Effector CD4-positive, alpha-beta T cell (primary cell): ENCODE results near the gene KAT6B.
"Not testable (repeated sequence)": the region's sequence is repeated elsewhere in the genome, so short reads cannot be mapped to it uniquely, and the experiment has no call there.

ENCODE experiments used
- DNase-seq: peaks from one replicate; pipeline ENCODE4 v3.0.0-alpha.2; 2020

Gene KAT6B

GRCh38 chr10:74863551-74863950 is 37.2 kb downstream of the KAT6B start:
- DNase-seq, result no peak

GRCh38 chr10:74867351-74867750 is 41.0 kb downstream of the KAT6B start:
- no peak for DNase-seq

DNA sequence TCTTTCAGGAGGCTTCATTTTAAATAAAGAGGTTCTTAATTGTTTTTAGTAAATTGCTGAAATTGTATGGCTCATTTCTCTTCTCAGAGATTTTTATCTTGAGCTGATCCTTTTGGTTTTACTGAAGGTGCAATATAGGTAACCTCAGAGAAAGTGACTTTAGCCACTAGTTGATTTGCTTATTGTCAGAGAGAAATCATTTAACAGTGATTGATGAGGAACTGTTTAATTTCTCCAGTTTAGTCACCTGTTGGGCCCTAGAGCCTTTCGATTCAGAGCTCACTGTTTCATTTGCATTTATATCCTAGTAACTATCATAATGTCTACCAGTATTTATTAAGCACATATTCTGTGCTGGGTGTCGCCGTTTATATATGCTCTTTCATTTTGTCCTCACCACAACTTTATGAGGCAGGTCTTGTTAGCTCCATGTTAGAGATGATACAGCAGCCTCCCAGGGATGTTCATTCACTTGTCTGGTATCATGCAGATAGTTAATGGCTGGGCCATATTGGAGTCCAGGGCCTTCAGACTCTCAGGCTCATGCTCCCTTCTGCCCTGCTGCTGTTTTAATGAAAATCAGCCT is 42.1 kb downstream of the KAT6B start:
- no peak for DNase-seq

DNA sequence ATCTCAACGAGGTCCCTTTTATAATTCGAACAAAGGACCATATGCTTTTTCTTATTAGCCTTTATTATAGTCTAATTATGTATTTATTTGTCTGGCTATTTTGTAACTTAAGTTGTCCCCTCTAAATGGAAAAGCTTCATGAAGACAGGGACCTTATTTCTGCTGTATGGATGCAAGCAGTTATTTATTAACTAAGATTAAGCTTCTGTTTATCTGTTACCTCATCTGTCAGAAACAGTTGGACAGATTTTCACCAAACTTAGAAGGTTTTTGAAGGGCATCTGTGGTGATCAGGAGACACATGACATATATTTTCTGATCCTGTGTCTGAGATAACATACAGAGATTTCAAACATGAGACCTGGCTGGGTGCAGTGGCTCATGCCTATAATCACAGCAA is 43.2 kb downstream of the KAT6B start:
- no peak for DNase-seq

DNA sequence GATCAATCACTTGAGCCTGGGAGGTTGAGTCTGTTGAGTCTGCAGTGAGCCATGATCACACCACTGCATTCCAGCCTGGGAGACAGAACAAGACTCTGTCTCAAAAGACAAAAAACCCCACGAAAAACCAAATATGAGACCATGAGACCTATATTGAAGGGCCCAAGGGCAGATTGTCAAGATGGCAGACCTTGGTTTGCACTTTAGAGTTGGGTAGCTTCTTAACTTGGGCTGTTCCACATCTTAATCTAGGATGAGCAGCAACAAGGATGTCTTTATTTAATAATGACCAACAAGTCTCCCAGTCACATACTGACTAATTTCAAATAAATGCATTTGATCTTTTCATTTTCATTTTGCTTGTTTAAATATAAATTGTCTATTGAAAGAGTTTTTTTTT is 43.8 kb downstream of the KAT6B start:
- DNase-seq, result no peak

DNA sequence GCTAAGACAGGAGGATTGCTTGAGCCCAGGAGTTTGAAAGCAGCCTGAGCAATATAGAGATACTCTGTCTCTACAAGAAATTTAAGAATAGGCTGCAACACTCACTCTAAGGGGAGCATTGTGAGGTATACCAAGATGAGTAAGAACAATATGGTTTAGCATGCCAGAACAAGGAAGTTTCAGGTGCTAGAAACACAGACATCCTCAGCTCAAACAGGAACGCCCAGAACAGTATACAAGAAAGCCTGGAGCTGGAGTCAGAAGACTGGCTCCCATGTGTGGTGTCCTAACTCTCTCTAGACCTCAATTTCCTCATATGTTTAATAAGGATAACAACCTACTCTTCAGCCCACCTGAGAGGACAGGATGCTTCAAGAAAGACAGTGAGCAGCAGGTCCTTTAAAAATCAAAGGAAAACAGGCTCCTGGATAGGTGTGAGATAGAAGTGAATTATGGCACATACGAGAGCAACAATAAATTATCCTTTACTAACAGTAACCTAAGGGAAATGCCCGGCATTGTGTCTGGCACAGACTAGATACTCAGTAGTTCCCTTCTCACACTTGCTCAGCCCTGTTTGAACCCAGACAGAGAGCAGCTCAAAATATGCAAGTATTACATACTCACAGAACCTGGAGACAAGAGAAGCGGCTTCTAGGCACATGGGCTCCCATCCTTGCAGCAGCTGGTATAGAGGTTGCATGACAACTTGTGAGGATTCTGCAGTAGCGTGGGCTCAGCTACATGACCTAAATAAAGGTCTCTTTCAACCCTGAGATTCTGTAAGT is 45.4 kb downstream of the KAT6B start:
- no peak for DNase-seq

DNA sequence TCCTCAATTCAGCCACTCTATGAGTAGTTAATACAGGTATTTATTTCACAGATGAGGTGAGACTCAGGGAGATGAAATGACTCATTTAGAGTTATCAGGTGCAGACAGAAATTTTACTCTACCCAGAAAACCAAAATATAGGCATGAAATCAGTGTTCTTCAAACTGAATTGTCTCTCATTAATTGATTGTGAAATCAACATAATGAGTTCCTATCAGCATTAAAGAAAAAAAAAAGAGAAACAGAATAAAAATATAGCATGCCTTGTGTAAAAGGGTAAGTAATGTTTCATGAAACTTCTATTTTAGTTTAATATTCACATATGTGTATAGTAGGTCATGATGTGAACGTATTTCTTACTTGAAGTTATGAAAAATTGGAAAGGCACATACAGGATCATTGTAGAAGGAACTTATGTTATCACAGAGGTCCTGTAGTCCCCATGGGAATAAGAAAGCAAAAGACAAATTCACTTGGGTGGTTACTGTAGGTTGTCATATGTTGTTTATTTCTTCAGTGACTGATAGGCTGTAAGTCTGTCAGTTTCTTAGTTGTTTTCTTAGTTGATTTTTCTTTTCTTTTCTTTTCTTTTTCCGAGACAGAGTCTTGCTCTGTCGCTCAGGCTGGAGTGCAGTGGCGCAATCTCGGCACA is 47.5 kb downstream of the KAT6B start:
- DNase-seq, result no peak

DNA sequence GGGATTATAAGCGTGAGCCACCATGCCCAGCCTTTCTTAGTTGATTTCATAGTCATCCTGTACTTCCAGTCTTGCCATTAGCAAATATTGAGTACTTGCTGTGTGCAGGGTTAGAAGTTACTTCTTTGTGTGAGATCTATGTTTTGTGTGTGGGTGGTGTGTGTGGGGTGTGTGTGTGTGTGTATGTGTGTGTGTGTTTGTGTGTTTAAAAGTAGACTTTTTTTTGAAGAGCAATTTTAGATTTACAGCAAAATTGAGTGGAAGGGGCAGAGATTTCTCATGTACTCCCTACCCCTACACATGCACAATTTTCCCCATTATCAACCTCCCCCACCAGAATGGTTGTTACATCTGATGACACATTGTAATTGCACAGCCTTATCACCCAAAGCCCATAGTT is 48.2 kb downstream of the KAT6B start:
- no peak for DNase-seq

- no peak for DNase-seq
These were observed 48.7 kb downstream of the KAT6B start for GRCh38 chr10:74875068-74875467.

DNA sequence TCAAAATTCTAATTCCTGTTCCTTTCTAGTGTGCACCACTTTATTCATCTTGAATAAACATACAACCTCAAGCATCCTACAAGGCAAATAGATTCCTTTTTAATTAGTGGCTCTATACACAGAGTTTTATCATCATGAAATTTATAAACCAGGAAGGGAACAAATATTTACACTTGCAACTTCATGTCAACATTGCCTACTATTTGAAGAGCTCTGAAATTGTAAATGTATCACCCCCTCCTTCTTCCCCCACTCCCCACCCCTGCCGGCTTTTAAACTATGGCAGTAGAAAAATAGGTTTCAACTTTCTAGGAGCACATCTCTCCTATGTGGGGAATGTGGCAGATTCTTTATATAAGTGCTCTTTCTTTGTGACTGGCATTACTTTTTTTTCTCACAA is 49.6 kb downstream of the KAT6B start:
- no peak for DNase-seq

GRCh38 chr10:74877054-74877453 is 50.7 kb downstream of the KAT6B start:
- DNase-seq, result not testable (repeated sequence)

DNA sequence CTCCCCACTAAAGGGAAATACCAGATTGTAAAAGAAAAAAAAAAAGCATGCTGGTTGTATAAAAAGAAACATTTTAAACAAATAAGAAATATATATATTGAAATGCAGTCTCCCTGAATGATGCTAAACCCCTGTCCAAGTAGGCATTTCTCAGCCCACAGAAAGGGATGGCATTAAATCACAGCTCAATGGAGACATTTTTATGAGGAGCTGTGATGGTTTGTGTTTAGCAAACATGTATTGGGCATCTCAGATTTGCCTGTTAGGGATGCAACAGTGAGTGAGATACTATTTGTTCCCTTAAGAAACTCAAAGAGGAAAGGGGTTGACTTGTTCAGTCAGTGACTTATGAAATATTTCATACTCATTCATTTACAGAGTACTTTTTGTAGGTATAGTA is 51.5 kb downstream of the KAT6B start:
- no peak for DNase-seq

DNA sequence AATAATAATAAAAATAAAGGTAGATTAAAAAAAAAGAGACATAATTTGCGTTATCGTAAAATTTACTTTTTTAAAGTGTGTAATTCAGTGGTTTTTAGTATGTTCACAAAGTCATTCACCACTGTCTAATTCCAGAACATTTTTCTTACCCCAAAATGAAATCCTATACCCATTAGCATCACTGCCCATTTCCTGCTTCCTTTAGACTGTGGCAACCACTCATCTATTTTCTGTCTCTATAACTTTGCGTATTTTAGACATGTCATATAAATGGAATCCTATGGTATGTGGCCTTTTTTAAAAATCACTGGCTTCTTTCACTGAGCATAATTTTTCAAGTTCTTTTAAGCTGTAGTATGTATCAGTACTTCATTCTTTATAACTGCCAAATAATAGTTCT is 53.6 kb downstream of the KAT6B start:
- no peak for DNase-seq

GRCh38 chr10:74881253-74881884 is 55.0 kb downstream of the KAT6B start:
- no peak for DNase-seq

DNA sequence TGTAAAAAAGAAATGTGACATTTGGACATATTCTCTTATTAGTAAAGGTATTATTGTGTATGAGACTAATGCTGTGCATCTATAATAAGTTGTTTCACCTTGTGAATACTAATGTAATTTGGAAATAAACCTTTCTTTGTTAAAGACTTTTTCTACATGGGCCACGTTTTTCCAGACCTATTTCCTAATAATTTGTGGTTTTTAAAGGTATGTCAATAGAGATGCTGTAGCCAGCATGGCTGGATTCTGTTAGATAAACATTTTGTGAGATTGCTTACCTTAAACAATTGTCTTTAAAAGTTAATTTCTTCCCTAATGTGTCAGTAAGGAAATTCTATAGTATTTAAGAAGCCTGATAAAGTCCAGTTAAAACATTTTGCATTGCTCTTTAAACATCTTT is 56.0 kb downstream of the KAT6B start:
- no peak for DNase-seq

DNA sequence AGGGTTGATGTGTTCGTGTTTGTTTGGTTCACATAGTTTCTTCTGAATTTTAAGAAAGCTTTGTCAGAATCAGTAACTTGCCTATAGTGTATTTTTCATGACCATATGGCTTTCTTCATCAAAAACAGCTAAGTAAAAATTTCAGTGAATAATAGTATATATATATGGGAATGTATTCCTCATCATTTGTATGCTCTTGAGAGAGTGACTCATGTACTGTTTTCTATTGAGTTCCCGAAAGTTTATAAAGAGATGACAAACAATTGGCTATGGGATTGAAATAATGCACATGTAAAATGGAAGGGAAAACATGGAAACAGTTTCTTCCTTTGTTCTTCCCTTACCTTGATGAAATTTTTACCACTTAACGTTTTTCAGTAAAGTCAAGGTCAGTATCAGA is 56.4 kb downstream of the KAT6B start:
- no peak for DNase-seq

- no peak for DNase-seq
These were observed 57.0 kb downstream of the KAT6B start for GRCh38 chr10:74883428-74883827.

- DNase-seq, result no peak
These were observed 61.3 kb downstream of the KAT6B start for GRCh38 chr10:74887614-74888284.

- DNase-seq, result no peak
These were observed 62.7 kb downstream of the KAT6B start for GRCh38 chr10:74888962-74889661.

- no peak for DNase-seq
These were observed 63.2 kb downstream of the KAT6B start for GRCh38 chr10:74889662-74889998.

- no peak for DNase-seq
These were observed 64.1 kb downstream of the KAT6B start for GRCh38 chr10:74890460-74890859.

DNA sequence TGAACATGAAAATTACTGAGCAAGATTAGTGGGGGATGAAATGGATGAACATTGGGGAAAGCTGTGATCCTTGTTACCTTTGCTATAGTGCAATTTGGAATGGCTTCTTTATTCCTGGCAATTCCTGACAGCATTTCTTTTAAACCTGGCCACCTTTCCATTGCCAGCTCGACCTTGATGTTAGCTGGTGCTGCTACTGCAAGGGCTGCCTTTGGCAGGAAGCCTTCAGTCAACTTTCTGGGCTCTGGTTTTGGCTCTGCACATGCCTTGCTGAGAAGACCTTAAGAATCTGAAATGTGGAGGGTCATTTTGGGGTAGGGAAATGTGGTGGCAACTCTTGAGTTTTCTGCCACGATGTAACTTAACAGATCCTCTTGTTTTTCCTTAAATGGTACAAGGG is 64.7 kb downstream of the KAT6B start:
- DNase-seq, result no peak

- no peak for DNase-seq
These were observed 66.4 kb downstream of the KAT6B start for GRCh38 chr10:74892839-74893238.
